Right renal cortex interstitium (tissue), 3 donors: Measurements from ENCODE around the gene NUP98. TPM values are rescaled to one million over a fixed set of nuclear protein-coding genes. Genes with fewer than 3 reads are reported as not detected.
"Not testable (repeated sequence)": the region's sequence is repeated elsewhere in the genome, so short reads cannot be mapped to it uniquely, and the experiment has no call there.

Source experiments
- DNase-seq, 3 donors: peaks; one replicate each; pipeline ENCODE4 v3.0.0-alpha.2; 2013; ENCODE audit warnings: low read depth in 3 of 3, low spot score in 2 of 3
- polyA plus RNA-seq, 3 donors: library from polyadenylated mRNA; unstranded; fragments of 120-200 nt; gene quantifications; one replicate each; pipeline ENCODE4 v1.2.1, GENCODE V29; 2013; ENCODE audit not compliant: insufficient read length in 3 of 3

Gene NUP98
- polyA plus RNA-seq, 3 donors = 58.2 to 62.6 (median 59.2) TPM

DNA sequence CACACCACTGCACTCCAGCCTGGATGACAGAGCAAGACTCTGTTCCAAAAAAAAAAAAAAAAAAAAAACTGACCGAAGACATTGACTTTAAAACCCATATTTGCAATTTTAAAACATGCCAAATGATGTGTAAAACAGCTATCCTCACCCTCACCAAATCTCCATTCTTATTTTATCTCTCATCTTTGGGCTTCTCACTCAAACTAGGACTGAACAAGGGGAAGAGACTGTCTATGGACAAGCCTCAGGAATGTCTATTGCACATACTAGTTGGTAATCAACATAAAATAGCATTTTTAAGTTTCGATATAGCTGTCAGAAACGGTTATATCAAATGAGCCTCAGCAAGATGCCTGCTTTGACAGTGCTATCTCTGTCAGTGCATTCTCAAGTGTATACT, 118.3 kb downstream of the NUP98 start:
- DNase-seq = no peak

DNA sequence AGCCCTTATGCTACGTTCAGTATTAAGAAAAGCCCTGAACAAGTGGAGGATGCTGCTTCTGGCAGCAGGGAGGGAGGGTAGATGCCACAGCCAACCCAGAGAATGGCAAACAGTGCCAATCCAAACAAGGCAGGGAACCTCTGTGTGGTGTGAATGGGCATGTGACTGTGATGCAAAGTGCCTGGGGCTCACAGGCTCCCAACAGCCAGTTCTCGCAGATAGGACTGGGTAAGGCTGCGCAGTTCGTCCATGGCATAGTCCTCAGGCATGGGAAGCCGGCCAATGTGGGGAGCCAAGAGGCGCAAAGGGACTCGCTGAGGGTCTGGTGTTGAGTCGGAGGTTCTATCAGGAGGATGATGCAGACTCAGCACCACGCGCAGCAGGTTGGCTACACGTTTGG, 121.4 kb downstream of the NUP98 start:
- no peak for DNase-seq

DNA sequence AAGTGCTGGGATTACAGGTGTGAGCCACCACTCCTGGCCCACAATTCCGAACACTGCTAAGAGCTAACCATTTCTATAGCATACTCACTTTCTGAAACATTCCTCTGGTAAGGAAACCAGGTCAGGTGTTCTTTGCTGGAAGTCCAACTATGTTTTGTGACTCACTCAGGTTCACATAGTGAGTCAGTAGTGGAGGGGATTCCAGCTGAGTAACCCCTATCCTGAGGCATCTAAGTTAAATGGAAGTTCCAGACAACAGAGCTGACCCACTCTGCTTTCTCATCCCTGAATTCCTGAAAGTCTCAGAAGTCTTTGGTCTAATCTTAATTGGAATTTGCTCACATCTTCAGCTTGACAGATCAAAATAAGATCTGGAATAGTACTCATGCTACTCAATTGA, 123.2 kb downstream of the NUP98 start:
- no peak for DNase-seq

DNA sequence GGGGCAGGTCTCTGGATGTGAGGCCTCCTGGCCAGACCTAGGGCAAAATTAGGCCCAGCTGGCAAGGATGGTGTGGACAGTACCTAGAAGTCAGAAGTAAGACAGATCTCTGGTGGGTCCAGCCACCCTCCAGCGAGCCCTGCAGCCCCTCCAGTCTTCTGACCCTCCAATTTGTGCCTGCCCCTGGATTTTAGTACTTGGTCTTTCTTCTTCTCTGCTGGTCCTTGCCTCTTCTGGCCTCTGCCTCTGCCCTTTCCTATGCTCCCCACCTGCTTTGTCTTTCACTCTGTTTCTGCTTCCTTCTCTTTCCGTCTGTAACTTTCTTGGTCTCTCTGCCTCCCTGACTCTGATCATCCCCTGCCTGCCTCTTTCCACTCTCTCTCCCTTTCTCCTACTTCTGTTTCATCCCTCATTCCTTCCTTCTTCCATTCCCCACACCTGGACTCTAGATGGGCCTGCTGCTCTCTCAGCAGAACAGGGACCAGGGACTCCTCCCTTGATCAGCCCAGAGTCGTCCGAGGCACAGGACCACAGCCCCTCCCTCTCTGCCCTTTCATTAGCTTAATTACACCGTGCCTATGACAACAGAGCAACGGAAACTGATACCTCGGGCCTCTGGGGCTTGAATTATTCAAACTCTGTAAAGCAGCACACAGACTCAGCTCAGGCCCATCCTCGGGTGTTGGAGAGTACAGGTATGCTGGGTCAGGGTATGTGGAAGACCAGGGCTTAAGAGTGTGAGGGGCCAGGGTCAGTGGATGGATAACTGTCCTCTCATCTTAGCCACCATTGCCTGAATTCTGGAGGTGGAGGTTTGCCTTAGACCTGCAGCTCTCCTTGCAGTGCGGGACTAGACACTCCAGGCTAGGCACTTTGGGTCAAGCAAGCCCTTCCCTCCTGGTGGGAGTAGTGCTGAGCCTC, 125.8 kb downstream of the NUP98 start, which contains the start of gene CHRNA10:
Gene CHRNA10 (minus strand): TSS at position 51 of the 921 bp plus-strand sequence. CDS start 72 bp downstream, outside the sequence.
- peak in 2 of 3 donors; percentile 8 to 21 for DNase-seq

DNA sequence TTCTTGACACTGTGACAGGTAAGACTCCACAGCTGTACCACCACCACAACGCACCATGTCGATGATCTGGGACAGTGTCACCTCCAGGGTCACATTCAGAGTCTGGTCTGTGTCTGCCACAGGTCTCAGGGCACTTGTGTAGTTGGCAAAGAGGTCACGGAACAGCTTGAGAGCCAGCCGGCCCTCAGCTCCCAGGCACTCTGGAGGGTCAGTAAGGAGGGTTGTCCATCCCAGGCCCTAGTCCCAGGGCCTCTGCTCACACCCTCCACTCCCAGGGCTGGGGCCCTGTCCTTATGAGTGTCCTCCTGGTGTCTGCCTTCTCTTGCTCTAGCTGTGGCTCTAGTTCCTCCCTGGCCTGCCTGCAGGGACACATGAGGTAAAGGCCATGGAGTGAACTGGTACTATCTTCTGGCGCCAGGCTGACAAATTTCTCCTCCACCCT, 127.6 kb downstream of the NUP98 start:
- no peak for DNase-seq

DNA sequence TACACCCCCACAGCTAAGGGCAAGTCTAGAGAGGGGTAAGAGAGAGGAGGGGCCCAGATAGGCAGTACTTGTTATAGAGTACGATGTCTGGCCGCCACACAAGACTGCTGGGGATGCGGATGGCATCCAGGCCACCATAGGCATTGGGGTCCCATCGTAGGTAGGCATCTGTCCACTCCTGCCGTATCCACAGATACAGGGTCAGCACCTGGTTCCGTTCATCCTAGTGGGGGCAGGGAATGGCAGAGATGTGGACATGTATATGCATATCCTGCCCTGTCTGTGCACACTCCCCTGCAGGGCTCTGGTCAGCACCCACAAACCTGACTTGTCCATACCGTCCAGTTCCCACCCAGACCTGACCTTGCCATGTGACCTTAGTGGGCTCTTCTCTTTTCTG, 128.2 kb downstream of the NUP98 start:
- no peak for DNase-seq

DNA sequence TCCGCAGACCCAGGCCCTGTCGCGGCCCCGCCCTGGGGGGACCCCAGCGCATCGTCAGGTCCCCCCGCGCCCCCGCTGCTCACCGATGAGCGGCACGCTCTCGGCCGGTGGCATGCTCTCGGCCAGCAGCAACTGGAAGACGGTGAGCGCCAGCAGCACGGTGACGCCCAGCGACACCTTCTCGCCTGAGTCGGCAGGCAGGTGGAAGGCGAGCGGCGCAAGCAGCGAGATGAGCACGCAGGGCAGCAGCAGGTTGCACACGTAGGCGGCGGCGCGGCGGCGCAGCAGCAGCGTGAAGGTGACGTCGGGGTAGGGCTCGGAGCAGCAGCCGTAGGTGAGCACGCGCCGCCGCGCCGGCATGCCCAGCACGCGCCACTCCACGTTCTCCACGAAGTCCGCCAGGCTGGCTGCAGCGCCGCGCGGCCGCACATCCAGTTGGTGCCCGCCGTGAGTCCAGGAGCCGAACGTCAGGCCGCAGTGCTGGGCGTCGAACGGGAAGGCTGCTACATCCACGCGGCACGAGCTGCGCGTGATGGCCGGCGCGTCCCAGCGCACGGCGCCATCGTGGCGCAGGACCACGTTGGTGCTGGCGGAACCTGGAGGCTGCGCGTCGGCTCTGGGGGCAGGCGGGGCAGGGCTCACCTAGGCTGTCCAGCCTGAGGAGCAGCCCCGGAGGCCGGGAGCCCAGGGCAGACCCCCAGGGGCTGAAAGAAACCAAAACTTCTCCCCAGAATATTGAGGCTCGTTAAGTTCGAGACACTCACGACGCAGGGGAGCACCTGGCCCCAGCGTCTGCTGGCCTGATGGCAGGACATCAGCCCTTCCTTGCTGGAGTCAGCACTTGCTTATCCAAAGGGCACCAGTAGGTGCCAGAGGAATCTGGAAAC, 130.0 kb downstream of the NUP98 start:
- DNase-seq = no peak

DNA sequence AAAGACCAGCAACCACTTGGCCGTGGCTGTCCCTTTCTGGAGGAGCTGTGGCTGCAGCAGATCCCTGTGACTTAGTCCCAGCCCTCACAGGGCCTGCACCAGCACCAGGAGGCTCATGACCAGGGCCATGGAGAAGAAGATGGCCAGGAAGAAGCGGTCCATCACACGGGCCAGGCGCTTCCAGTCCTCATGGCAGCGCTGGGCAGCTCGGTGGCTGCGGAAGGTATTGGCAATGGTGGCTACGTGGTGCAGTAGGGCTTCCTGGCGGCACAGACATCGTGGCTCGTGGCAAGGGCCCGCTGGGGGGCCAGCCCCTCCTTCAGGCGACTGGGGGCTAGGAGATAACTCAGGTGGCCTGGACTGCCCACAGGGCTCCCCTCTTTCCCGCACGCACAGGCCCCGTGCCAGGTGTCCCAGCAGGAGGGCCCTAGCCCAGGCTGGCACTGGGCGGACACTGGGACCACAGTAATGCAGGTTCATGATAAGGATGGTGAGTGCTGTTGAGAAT, 131.3 kb downstream of the NUP98 start:
- DNase-seq = no peak

DNA sequence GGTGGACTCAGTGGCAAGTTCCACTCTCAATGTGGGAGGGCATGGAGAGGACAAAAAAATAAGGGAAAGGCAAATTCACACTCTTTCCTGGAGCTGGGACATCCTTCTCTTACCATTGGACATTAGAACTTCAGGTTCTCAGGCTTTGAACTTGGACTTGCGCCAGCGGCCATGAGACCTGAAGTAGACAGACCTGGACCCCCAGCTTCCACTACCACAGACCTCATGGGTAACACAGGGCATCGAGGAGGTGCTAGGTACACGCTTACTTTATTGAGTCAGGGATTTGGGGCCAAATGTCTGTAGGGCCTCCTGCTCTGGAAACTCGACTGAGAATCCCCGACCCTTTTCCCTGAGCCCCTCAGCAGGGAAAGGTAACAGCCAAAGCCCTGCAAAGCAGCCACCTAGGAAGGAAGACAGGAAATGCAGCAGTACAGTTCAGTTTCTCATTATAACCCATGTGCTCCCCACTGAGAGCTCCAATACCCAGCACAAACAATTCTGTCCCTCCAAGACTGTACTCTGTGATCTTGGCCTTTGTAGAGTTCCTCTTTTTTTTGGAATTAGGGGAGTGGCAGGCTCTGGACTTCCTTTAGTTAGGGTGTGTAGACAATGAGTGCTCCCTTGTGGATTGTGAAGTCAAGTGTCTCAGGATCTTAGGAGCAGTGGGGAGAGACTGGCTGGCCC, 131.9 kb downstream of the NUP98 start:
- DNase-seq = no peak

DNA sequence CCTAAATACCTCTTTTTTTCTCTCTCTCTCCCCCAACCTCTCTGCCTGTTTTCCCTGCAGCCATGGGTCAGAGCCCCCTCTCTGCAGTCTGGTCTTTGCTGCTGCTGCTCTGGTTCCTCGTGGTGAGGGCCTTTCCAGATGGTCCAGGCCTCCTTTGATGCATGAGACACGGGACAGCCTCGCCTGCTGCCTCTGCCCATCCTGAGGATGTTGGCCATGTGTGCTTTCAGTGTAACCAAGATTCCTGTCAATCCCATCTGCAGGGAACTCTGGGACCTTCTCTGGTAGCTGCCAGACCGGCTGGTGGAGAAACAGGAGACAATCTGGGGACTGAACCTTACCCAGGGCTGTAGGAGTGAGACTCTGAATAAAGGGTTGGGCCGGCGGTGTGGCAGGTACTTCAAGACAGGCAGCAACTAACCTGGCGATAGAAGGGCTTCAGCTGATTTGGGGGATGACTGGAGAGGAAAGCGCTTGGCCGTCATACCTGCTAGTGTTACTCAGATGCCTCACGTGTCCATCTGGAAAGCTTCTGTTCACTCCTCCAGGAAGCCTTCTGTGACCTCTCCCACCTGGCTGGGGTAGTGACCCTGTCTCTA, 133.2 kb downstream of the NUP98 start:
- DNase-seq = no peak

DNA sequence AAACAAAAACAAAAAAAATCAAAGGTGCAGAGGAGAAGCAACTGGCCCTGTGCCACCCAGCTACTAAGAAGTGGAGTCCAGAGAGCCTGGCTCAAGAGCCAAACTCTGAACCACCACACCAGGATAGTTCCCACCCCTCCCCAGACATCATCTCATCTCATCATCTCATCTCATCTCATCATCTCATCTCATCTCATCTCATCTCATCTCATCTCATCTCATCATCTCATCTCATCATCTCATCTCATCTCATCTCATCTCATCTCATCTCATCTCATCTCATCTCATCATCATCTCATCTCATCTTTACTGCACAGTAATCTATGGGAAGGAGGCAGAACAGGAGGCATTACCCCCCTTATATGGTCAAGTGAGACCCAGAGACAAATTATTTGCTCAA, 134.5 kb downstream of the NUP98 start:
- DNase-seq = no peak

DNA sequence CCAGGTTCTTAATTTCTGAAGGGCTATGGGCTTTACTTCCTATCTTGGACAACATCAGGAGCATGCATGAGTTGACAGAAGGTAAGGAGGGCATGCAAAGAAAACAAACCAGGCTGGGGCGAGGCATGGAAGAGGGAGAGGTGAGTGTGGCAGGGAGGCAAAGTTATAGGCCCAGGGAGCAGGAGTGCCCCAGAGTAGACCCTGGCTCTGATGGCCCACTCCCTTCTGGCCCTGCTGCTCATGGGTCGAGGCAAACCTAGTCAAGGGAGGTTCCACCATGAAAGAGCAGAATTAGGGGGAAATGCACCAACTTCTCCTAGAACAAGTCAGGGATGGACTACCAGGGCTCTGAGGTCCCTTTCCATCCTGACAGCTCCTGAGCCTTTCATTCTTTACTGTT, 136.4 kb downstream of the NUP98 start:
- no peak for DNase-seq

DNA sequence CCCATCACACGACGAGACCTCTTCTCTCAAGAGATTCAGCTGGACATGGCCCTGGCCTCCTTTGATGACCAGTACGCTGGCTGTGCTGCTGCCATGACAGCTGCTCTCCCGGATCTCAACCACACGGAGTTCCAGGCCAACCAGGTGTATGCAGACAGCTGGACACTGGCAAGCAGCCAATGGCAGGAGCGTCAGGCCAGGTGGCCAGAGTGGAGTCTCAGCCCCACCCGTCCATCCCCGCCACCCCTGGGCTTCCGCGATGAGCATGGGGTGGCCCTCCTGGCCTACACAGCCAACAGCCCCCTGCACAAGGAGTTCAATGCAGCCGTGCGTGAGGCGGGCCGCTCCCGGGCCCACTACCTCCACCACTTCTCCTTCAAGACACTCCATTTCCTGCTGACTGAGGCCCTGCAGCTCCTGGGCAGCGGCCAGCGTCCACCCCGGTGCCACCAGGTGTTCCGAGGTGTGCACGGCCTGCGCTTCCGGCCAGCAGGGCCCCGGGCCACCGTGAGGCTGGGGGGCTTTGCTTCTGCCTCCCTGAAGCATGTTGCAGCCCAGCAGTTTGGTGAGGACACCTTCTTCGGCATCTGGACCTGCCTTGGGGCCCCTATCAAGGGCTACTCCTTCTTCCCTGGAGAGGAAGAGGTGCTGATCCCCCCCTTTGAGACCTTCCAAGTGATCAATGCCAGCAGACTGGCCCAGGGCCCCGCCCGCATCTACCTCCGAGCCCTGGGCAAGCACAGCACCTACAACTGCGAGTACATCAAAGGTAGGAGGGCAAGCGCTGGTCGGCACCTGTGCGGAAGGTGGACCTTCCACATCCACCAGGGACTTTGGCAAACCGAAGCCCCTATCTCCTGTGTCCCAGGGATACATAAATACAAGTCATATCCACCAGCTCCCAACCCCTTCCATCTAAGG, 137.5 kb downstream of the NUP98 start:
- no peak for DNase-seq

DNA sequence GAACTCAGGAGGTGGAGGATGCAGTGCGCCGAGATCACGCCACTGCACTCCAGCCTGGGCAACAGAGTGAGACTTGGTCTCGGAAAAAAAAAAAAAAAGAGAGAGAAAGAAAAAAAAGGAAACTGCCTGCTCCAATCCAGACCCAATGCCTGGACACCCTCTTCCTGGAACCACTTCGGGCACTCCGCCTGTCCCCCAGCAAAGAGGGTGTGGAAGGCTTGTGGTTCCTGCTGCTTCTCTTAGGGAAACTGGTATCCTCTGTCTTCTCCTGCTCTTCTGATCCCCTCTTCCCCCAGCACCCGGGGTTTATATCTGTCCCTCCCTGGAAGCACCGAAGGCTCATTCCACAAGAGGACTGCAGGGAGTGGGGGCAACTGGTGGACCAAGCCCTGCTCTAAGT, 139.1 kb downstream of the NUP98 start:
- DNase-seq = no peak

DNA sequence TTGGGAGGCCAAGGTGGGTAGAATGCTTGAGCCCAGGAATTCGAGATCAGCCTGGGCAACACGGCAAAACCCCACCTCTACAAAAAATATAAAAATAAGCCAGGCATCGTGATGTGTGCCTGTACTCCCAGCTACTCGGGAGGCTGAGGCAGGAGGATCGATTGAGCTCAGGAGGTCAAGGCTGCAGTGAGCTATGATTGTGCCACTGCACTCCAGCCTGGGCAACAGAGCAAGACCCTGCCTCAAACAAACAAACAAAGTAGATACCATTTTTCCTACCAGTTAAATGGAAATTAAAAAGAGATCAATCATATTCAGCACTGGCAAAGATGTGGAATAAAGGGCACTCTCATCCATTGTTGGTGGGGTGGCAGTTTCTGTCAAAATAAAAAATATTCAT, 140.0 kb downstream of the NUP98 start:
- DNase-seq = not testable (repeated sequence)

DNA sequence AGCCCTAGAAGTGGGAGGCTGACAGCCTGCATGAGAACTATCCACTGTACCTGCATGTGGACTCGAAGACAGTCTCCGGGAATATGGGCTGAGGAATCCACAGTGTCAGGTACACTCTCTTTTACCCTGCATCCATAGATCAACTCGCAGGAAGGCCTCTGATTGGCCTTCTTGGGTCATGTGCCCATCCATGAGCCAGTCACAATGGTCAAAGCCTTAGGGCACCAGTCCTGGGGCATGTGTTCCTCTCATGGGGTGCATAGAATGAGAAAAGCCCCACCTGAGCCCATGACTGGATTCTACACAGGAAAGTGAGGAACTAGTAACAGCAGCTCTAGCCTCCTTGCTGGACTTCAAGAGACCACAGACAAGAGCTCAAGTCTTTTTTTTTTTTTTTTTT, 141.8 kb downstream of the NUP98 start:
- no peak for DNase-seq

DNA sequence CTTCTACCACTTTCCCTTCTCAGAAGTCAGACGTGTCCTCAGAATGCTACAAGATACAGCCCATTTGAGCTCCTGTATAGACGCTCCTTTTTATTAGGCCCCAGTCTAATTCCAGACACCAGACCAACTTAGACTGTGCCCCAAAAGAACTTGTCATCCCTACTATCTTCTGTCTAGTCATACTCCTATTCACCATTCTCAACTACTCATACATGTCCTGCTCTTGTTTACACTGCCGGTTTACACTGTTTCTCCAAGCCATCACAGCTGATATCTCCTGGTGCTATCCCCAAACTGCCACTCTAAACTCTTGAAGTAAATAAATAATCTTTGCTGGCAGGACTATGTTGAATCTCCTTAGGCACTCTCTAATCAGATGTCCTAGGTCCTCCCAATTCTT, 144.8 kb downstream of the NUP98 start:
- not testable (repeated sequence) for DNase-seq

DNA sequence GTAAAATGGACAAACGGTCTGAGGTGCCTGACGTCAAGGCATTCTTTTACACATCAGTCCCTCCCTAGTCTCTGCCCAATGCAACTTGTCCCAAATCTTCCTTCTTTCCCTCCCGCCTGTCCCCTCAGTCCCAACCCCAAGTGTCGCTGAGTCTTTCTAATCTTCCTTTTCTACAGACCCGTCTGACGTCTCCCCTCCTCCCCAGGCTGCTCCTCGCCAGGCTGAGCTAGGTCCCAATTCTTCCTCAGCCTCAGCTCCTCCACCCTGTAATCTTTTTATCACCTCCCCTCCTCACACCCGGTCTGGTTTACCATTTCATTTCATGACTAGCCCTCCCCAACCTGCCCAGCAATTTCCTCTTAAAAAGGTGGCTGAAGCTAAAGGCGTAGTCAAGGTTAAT, 148.0 kb downstream of the NUP98 start:
- DNase-seq = not testable (repeated sequence)

DNA sequence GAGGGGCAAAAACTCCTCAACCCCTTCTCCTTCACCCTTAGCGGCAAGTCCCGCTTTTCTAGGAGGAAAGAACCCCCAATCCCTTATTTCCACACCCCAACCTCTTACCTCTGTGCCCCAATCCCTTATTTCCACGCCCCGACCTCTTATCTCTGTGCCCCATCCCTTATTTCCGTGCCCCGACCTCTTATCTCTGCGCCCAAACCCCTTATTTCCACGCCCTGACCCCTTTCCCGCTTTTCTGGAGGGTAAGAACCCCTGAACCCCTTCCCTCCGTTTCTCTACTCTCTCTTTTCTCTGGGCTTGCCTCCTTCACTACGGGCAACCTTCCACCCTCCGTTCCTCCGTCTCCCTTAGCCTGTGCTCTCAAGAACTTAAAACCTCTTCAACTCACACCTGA, 148.5 kb downstream of the NUP98 start:
- not testable (repeated sequence) for DNase-seq
